Thymus (tissue), 11 donors: ENCODE results near the gene GNA12. TPM values are rescaled to one million over a fixed set of nuclear protein-coding genes. Genes with fewer than 3 reads are reported as not detected.
A peak's percentile ranks its signal among the peaks of the same experiment; 100 is the strongest.

ENCODE experiments used
- DNase-seq, 9 donors: peaks; one replicate each; pipeline ENCODE4 v3.0.0-alpha.2; 2013; ENCODE audit warnings: low spot score in 9 of 9, low read depth in 6 of 9, missing footprints in 1 of 9
- H3K27ac ChIP-seq, 2 donors: one replicate each; pipeline ENCODE4 v1.5.1; 2013; ENCODE audit warnings: control low read depth in 1 of 2, low read depth in 1 of 2, low read length in 1 of 2, mild to moderate bottlenecking in 1 of 2, moderate library complexity in 1 of 2
- H3K27me3 ChIP-seq, 2 donors: one replicate each; pipeline ENCODE4 v1.5.1; 2013; ENCODE audit warnings: low read length in 1 of 2; ENCODE audit not compliant: control insufficient read depth in 2 of 2, insufficient read depth in 1 of 2
- H3K36me3 ChIP-seq, 2 donors: one replicate each; pipeline ENCODE4 v1.5.1; 2013; ENCODE audit warnings: low read length in 1 of 2, mild to moderate bottlenecking in 1 of 2, moderate library complexity in 1 of 2; ENCODE audit not compliant: control insufficient read depth in 2 of 2, insufficient read depth in 2 of 2
- H3K4me1 ChIP-seq, 2 donors: one replicate each; pipeline ENCODE4 v1.5.1; 2013; ENCODE audit warnings: low read length in 2 of 2; ENCODE audit not compliant: control insufficient read depth in 2 of 2, insufficient read depth in 2 of 2
- H3K4me3 ChIP-seq, 2 donors: one replicate each; pipeline ENCODE4 v1.5.1; 2013; ENCODE audit warnings: low read length in 2 of 2, control low read depth in 1 of 2, mild to moderate bottlenecking in 1 of 2
- H3K9me3 ChIP-seq, 2 donors: one replicate each; pipeline ENCODE4 v1.5.1; 2013; ENCODE audit warnings: low read length in 1 of 2, mild to moderate bottlenecking in 1 of 2; ENCODE audit not compliant: control insufficient read depth in 2 of 2, insufficient read depth in 1 of 2
- WGBS: extraction: QIAGEN DNeasy Blood & Tissue Kit; methylation state at CpG from one replicate; pipeline ENCODE4 v1.1.7; 2013; 5-methylcytosine and 5-hydroxymethylcytosine counted together
- polyA plus RNA-seq: library from polyadenylated mRNA; stranded (reverse); fragments of 200-250 nt; gene quantifications from one replicate; pipeline ENCODE4 v1.2.3, GENCODE V29; 2013
- total RNA-seq: library from RNA; stranded (reverse); fragments of 120-200 nt; gene quantifications from one replicate; pipeline ENCODE4 v1.2.4, GENCODE V29; 2013
- donor health status: healthy.

GNA12 gene
- total and polyA plus RNA-seq, 2 donors, result 4.4 to 11.9 TPM

DNA sequence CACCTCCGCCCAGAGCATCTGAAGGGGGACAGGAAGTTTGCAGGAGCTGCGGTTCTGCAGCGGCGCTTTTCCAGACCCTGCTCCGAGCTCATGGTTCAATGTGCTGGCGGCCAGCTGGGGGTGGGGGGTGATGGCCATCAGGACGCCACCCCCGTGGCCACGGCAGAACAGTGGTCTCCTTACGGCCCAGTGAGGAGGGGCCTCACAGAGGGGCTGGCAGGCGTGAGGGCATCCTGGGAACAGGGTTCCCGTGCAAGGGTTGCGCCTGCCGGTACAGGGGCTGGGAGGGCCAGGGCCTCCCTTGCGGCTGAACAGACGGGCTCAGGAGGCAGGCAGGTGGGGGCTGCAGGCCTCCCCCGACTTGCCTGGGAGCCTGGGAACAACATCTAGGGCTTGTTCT is 39.0 kb upstream of the GNA12 start:
- H3K27me3 ChIP-seq, result no peaks in the 10 kb centered on the region
- H3K4me1 ChIP-seq, result peaks cover 8 to 26% of the 10 kb centered on the region in 2 donors
- no peak overlapping the region for H3K4me3 ChIP-seq
- no peaks in the 10 kb centered on the region for H3K36me3 ChIP-seq
- no peak overlapping the region for H3K27ac ChIP-seq
- no peaks in the 10 kb centered on the region for H3K9me3 ChIP-seq
- WGBS, result 82% methylated on average over 17 of the region's 17 CpGs
- DNase-seq, result no peak

GRCh38 chr7:2882111-2882510 is 38.0 kb upstream of the GNA12 start:
- no peaks in the 10 kb centered on the region for H3K36me3 ChIP-seq
- no peak for DNase-seq
- H3K27ac ChIP-seq, result no peak overlapping the region
- H3K4me3 ChIP-seq, result no peak overlapping the region
- H3K4me1 ChIP-seq, result peaks cover 10 to 29% of the 10 kb centered on the region in 2 donors
- 87% methylated on average over 10 of the region's 10 CpGs for WGBS
- H3K9me3 ChIP-seq, result no peaks in the 10 kb centered on the region
- no peaks in the 10 kb centered on the region for H3K27me3 ChIP-seq

GRCh38 chr7:2880874-2881533 is 36.9 kb upstream of the GNA12 start:
- no peak overlapping the region for H3K27ac ChIP-seq
- no peak overlapping the region for H3K4me3 ChIP-seq
- DNase-seq, result no peak
- H3K4me1 ChIP-seq, result peaks cover 10 to 29% of the 10 kb centered on the region in 2 donors
- no peaks in the 10 kb centered on the region for H3K27me3 ChIP-seq
- 92% methylated on average over 18 of the region's 18 CpGs for WGBS
- no peaks in the 10 kb centered on the region for H3K36me3 ChIP-seq
- no peaks in the 10 kb centered on the region for H3K9me3 ChIP-seq

GRCh38 chr7:2880051-2880450 is 35.9 kb upstream of the GNA12 start:
- Histone ChIP-seq H3K9me3 (no peaks in the 10 kb centered on the region), H3K27me3 (no peaks in the 10 kb centered on the region), H3K4me1 (peaks cover 10 to 32% of the 10 kb centered on the region in 2 donors), H3K4me3 (no peak overlapping the region), H3K27ac (no peak overlapping the region), H3K36me3 (no peaks in the 10 kb centered on the region)
- no peak for DNase-seq
- WGBS, result 88% methylated on average over 8 of the region's 8 CpGs

DNA sequence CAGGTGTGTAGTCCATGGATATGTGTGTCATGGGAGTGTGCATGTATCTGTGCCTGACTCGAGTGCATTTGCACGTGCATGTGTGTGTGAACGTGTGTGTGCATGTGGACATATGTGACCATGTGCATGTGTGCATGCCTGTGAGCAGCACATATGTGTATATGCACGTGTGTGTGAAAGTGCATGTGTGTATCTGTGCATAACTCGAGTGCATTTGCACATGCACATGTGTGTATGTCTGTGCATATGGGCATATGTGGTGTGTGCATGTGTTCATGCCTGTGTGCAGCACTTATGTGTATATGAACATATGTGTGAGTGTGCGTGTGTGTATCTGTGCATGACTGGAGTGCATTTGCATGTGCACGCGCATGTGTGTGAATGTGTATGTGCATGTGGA is 35.2 kb upstream of the GNA12 start:
- no peak overlapping the region for H3K4me3 ChIP-seq
- 89% methylated on average over 8 of the region's 8 CpGs for WGBS
- H3K27me3 ChIP-seq, result no peaks in the 10 kb centered on the region
- H3K9me3 ChIP-seq, result no peaks in the 10 kb centered on the region
- peaks cover 10 to 39% of the 10 kb centered on the region in 2 donors for H3K4me1 ChIP-seq
- DNase-seq, result no peak
- no peaks in the 10 kb centered on the region for H3K36me3 ChIP-seq
- H3K27ac ChIP-seq, result peak overlapping the region in 1 of 2 donors; percentile 72

DNA sequence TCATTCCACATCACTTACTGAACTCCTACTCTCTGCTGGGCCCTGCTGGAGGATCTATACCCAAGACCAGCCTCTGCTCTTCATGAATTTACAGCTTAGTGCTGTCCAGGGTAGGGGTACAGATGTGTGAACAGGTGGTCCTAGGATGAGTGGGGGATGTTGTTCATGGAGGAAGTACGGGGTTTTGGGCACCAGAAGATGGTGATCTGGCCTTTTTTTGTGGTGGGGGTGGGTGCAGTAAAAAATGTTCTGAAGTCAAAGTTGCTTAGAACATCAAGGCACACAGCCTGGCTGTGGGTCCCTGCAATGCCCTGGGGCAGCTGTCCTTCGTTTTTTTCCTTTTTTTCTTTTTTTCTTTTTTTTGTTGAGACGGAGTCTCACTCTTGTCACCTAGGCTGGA is 34.2 kb upstream of the GNA12 start:
- 11% methylated on average over 3 of the region's 3 CpGs for WGBS
- Histone ChIP-seq H3K4me1 (peaks cover 10 to 43% of the 10 kb centered on the region in 2 donors), H3K27me3 (no peaks in the 10 kb centered on the region), H3K4me3 (no peak overlapping the region), H3K36me3 (no peaks in the 10 kb centered on the region), H3K27ac (peak overlapping the region in 1 of 2 donors; percentile 72), H3K9me3 (no peaks in the 10 kb centered on the region)
- peak in 1 of 9 donors; percentile 33 for DNase-seq

GRCh38 chr7:2876031-2876731 is 32.1 kb upstream of the GNA12 start:
- Histone ChIP-seq H3K4me3 (no peak overlapping the region), H3K27ac (no peak overlapping the region), H3K9me3 (no peaks in the 10 kb centered on the region), H3K4me1 (peaks cover 11 to 45% of the 10 kb centered on the region in 2 donors), H3K27me3 (no peaks in the 10 kb centered on the region), H3K36me3 (no peaks in the 10 kb centered on the region)
- WGBS, result 90% methylated on average over 24 of the region's 24 CpGs
- no peak for DNase-seq

- WGBS, result 60% methylated on average over 7 of the region's 7 CpGs
- Histone ChIP-seq H3K36me3 (no peaks in the 10 kb centered on the region), H3K4me1 (peaks cover 17 to 49% of the 10 kb centered on the region in 2 donors), H3K27ac (peak overlapping the region in 1 of 2 donors; percentile 42), H3K27me3 (no peaks in the 10 kb centered on the region), H3K4me3 (no peak overlapping the region), H3K9me3 (no peaks in the 10 kb centered on the region)
- DNase-seq, result no peak
Measured at GRCh38 chr7:2873686-2874551, 29.8 kb upstream of the GNA12 start.

DNA sequence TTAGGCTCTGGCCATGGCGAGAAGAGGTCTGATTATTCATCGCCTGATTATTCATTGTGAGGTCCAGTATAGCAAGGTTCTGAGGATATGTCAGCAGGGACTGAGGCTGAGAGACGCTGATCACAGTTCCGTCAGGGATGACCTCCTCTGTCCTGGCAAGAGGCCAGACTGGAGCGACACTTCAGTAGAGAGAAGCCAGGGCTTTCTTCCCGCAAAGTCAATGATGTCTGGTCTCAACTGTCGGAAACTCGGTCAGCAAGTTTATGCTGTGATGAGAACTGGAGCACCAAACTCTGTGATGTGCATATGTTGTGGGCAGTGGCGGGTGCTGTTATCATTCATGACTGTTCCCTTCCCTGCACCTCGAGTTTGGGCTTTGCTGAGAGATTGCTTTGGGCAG is 29.0 kb upstream of the GNA12 start:
- H3K36me3 ChIP-seq, result no peaks in the 10 kb centered on the region
- H3K9me3 ChIP-seq, result no peaks in the 10 kb centered on the region
- DNase-seq, result no peak
- peaks cover 10 to 41% of the 10 kb centered on the region in 2 donors for H3K4me1 ChIP-seq
- H3K27me3 ChIP-seq, result no peaks in the 10 kb centered on the region
- H3K27ac ChIP-seq, result peak overlapping the region in 1 of 2 donors; percentile 10
- WGBS, result 87% methylated on average over 10 of the region's 10 CpGs
- H3K4me3 ChIP-seq, result no peak overlapping the region
